GM10266 (cell line): Measurements from ENCODE around the gene OR6B3.

Experiments
- DNase-seq: peaks from one replicate; pipeline ENCODE4 v3.0.0; 2012; ENCODE audit errors: extremely low spot score
- TF ChIP-seq, protein P1 (sequence below): IDR thresholded peaks from 2 replicates; pipeline ENCODE4 v1.5.1; 2012; ENCODE audit warnings: mild to moderate bottlenecking, low read depth; ENCODE audit not compliant: control insufficient read depth, insufficient read depth; ENCODE audit errors: missing control alignments

The OR6B3 gene

DNA sequence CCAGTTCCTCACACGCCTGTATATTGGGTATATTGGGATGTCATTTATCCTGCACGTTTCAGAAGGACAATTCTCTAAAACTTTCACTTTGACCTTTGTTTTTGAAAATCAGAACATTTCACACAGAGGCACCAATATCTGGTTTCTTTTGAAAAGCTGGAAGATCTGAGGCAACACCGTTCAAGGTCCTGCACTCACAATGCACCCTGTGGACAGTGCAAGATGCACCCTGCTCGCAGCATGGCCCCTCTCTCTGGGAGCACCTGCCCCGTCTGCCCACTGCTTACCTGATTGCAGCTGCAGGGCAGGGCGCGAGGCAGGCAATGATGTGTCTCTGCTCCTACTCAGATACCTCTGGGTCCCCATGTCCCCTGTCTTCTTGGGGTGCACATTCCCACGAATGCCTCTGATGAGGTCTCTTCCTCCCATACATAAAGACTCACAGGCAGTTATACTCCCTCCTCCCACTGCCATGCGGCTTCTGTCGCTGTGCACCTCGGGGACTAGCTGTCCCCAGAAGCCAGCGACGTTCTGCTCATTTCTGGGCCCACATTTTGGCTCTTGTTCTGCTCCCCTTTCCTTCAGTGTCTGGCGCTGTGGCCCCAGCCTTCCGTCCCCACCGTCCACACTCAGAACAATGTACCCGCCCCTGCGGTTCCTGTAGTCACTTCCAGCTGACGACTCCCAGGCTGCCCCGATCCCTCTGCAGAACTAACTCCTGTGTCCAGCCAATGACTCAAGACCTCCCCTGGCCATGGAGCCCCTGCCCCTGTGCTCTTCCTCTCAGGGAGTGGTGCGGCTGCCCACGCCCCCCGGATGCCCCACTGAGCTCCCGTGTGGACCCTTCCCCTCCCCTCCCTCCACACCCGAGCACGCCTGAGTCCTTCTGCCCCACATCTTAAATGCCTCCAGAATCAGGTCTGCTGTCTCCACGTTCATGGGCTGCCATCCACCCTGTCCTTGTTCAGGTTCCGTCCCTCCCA, at the start of gene OR6B3:
Gene OR6B3, minus strand, starts transcription at position 349 of the 983 bp plus-strand sequence.
- TF ChIP-seq, protein P1, sequence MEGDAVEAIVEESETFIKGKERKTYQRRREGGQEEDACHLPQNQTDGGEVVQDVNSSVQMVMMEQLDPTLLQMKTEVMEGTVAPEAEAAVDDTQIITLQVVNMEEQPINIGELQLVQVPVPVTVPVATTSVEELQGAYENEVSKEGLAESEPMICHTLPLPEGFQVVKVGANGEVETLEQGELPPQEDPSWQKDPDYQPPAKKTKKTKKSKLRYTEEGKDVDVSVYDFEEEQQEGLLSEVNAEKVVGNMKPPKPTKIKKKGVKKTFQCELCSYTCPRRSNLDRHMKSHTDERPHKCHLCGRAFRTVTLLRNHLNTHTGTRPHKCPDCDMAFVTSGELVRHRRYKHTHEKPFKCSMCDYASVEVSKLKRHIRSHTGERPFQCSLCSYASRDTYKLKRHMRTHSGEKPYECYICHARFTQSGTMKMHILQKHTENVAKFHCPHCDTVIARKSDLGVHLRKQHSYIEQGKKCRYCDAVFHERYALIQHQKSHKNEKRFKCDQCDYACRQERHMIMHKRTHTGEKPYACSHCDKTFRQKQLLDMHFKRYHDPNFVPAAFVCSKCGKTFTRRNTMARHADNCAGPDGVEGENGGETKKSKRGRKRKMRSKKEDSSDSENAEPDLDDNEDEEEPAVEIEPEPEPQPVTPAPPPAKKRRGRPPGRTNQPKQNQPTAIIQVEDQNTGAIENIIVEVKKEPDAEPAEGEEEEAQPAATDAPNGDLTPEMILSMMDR: no peak
- no peak for DNase-seq

DNA sequence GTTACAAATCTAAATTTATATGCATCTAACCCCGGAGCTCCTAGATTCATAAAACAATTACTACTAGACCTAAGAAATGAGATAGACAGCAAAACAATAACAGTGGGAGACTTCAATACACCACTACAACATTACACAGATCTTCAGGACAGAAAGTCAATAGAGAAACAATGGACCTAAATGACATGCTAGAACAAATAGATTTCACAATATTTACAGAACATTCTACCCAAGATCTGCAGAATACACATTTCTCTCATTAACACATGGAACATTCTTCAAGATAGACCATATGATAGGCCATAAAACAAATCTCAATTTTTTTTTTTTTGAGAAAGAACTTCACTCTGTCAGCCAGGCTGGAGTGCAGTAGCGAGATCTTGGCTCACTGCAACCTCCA, 45.0 kb upstream of the OR6B3 start:
- DNase-seq: no peak
- TF ChIP-seq, protein P1: no peak

DNA sequence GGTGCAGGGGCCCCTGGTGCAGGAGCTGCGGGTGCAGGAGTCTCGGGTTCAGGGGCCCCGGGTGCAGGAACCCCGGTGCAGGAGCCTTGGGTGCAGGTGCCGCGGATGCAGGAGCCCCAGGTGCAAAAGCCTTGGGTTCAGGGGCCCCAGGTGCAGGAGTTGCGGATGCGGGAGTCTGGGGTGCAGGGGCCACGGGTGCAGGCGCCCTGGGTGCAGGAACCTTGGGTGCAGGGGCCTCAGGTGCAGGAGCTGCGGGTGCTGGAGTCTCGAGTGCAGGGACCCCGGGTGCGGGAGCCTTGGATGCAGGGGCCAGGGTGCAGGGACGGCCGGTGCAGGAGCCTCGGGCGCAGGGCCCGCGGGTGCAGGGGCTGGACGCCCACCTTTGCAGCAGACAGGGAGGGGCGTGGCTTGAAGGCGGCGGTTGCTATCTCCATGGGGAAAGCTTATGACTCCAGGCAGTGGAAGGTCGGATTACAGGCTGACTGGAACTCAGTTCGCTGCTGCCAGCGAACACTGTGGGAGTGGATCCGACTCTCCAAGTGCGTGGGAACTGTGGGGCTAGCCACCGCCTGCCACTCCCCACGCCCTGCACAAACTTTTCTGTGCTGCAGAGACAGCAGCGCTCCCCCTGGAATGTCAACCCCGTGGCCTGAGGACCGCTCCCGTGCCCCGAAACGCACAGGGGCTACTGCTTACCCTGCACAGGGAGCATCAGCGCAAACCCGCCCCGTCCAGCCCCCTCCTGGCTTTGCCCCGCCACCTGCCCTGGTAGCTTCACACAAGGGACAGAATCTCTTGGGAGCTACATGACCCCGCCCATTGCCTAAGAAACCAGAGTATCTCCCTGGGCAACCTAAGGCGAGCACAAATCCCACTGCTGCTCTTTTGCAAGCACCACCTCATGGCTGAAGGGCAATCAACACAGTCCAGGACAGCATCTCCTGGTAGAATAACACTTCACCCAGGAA, 42.5 kb upstream of the OR6B3 start:
- TF ChIP-seq, protein P1: no peak
- no peak for DNase-seq

DNA sequence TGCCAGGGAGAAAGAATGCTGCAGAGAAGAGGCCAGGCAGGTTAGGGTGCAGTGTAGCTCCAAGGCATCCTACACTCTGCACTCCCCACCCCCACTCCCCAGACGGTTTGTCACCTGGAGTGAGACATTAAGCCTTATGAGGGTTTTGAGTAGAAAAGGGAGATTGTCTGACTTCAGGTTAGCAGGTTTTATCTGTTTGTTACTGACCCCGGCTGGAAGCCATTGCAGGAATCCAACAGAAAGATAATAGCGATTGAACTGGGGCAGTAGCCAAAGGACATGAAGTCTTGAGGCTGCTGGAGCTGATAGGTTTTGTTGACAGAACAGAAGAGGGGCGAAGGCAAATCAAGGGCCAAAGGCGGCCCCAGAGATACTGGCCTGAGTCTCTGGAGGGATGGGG, 36.0 kb upstream of the OR6B3 start:
- TF ChIP-seq, protein P1: no peak
- DNase-seq: no peak

DNA sequence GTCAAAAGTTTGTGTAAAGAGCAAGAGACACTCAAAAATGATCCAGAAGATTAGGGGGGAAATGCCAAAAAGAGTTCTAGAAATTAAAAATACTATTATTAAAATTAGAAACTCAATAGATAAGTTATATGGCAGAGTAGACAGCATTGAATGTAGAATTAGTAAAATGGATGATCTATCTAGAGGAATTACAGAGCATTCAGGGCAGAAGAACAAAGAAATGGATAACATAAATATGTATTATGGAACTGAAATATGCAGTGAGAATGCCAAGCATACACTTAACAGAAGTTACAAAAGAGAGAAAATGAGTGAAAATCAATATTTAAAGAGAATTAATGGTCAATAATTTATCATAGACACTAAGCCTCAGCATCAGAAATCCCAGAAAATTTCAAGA, 33.2 kb upstream of the OR6B3 start:
- TF ChIP-seq, protein P1: no peak
- DNase-seq: no peak

DNA sequence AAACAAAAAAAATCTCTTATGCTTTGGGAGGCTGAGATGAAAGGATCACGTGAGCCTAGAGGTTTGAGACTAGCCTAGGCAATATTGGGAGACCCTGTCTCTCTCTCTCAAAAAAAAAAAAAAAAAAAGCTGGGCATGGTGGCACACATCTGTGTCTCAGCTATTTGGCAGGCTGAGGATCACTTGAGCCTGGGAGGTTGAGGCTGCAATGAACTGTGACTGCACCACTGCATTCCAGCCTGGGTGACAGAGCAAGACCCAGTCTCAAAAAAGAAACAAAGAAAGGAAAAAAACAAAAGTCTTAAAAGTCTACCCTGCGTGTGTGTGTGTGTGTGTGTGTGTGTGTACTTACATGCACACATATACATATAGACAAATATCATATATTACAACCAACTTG, 25.3 kb upstream of the OR6B3 start:
- no peak for DNase-seq
- TF ChIP-seq, protein P1: no peak
